ENCODE results near the gene FRMD4A.
"Not testable (repeated sequence)": the region's sequence is repeated elsewhere in the genome, so short reads cannot be mapped to it uniquely, and the experiment has no call there.

Gene FRMD4A

DNA sequence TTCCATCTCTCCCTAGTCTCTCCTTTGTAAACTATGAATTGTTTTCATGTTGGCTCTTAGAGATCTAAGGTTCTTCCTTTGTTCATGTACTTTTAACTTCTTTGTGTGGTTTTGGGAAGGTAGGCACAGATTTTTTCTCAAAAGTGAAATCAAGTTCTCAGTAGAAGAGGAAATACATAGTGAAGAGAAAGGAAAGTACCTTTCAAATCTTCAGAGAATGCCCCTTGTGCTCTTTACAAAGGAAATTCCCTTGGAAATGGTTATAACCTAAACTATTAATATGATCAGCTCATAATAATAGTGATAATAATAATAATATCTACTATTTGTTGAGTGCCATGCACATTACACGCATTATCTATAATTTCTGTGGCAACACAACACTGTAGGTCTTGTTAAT lies 425.4 kb downstream of the FRMD4A start:
- DNase-seq (ENCODE audit: low spot score) (no peak), ATAC-seq (ENCODE audit: low read depth) (no peak)
- Histone ChIP-seq H3K4me3 (ENCODE audit: severe bottlenecking) (no peak overlapping the region), H3K27ac (ENCODE audit: poor library complexity, severe bottlenecking) (no peak overlapping the region), H3K4me1 (ENCODE audit: insufficient read depth, poor library complexity, severe bottlenecking) (no peaks in the 10 kb centered on the region), H3K9me3 (ENCODE audit: severe bottlenecking) (no peaks in the 10 kb centered on the region), H3K27me3 (ENCODE audit: insufficient read depth, poor library complexity, severe bottlenecking) (no peaks in the 10 kb centered on the region), H3K36me3 (ENCODE audit: low read depth) (no peaks in the 10 kb centered on the region)
- no peak for TF ChIP-seq CTCF (IDR thresholded peaks at IDR 0.05; ENCODE audit: poor library complexity, severe bottlenecking)

GRCh38 chr10:13904064-13904463 lies 426.7 kb downstream of the FRMD4A start:
- no peaks in the 10 kb centered on the region for H3K36me3 ChIP-seq (ENCODE audit: low read depth)
- DNase-seq (ENCODE audit: low spot score) (no peak), ATAC-seq (ENCODE audit: low read depth) (no peak)
- H3K27me3 ChIP-seq (ENCODE audit: insufficient read depth, poor library complexity, severe bottlenecking) = no peaks in the 10 kb centered on the region
- H3K9me3 ChIP-seq (ENCODE audit: severe bottlenecking) = no peaks in the 10 kb centered on the region
- H3K27ac ChIP-seq (ENCODE audit: poor library complexity, severe bottlenecking) = no peak overlapping the region
- TF ChIP-seq CTCF (IDR thresholded peaks at IDR 0.05; ENCODE audit: poor library complexity, severe bottlenecking) = no peak
- H3K4me3 ChIP-seq (ENCODE audit: severe bottlenecking) = no peak overlapping the region
- H3K4me1 ChIP-seq (ENCODE audit: insufficient read depth, poor library complexity, severe bottlenecking) = no peaks in the 10 kb centered on the region

- ATAC-seq (ENCODE audit: low read depth) (no peak), DNase-seq (ENCODE audit: low spot score) (no peak)
- Histone ChIP-seq H3K27ac (ENCODE audit: poor library complexity, severe bottlenecking) (no peak overlapping the region), H3K36me3 (ENCODE audit: low read depth) (no peaks in the 10 kb centered on the region), H3K9me3 (ENCODE audit: severe bottlenecking) (no peaks in the 10 kb centered on the region), H3K27me3 (ENCODE audit: insufficient read depth, poor library complexity, severe bottlenecking) (no peaks in the 10 kb centered on the region), H3K4me1 (ENCODE audit: insufficient read depth, poor library complexity, severe bottlenecking) (no peaks in the 10 kb centered on the region), H3K4me3 (ENCODE audit: severe bottlenecking) (no peak overlapping the region)
- TF ChIP-seq CTCF (IDR thresholded peaks at IDR 0.05; ENCODE audit: poor library complexity, severe bottlenecking) = no peak
Measured at GRCh38 chr10:13902868-13903587, 427.7 kb downstream of the FRMD4A start.

- Histone ChIP-seq H3K4me3 (ENCODE audit: severe bottlenecking) (no peak overlapping the region), H3K9me3 (ENCODE audit: severe bottlenecking) (no peaks in the 10 kb centered on the region), H3K27ac (ENCODE audit: poor library complexity, severe bottlenecking) (no peak overlapping the region), H3K27me3 (ENCODE audit: insufficient read depth, poor library complexity, severe bottlenecking) (no peaks in the 10 kb centered on the region), H3K36me3 (ENCODE audit: low read depth) (no peaks in the 10 kb centered on the region), H3K4me1 (ENCODE audit: insufficient read depth, poor library complexity, severe bottlenecking) (no peaks in the 10 kb centered on the region)
- no peak for ATAC-seq (ENCODE audit: low read depth)
- TF ChIP-seq CTCF (IDR thresholded peaks at IDR 0.05; ENCODE audit: poor library complexity, severe bottlenecking) = no peak
- DNase-seq (ENCODE audit: low spot score) = no peak
Measured at GRCh38 chr10:13899941-13900340, 430.8 kb downstream of the FRMD4A start.

- H3K27ac ChIP-seq (ENCODE audit: poor library complexity, severe bottlenecking); H3K4me3 ChIP-seq (ENCODE audit: severe bottlenecking); H3K27me3 ChIP-seq (ENCODE audit: insufficient read depth, poor library complexity, severe bottlenecking): not testable (repeated sequence)
Measured at GRCh38 chr10:13896146-13896545, 434.6 kb downstream of the FRMD4A start.

More at GRCh38 chr10:13896146-13896545, 434.6 kb downstream of the FRMD4A start:
- DNase-seq (ENCODE audit: low spot score); ATAC-seq (ENCODE audit: low read depth); H3K4me1 ChIP-seq (ENCODE audit: insufficient read depth, poor library complexity, severe bottlenecking); H3K36me3 ChIP-seq (ENCODE audit: low read depth); H3K9me3 ChIP-seq (ENCODE audit: severe bottlenecking): not testable (repeated sequence)
